SK-N-MC (cell line): ENCODE data around the gene TTLL5.

Source experiments
- DNase-seq: peaks from one replicate; pipeline ENCODE4 v3.0.0-alpha.2; 2011; ENCODE audit warnings: low read depth, low spot score
- H3K27ac ChIP-seq: fragments of 200-600 bp; sonication (generic); 2 replicates; pipeline ENCODE4 v1.5.1; 2016; ENCODE audit warnings: mixed run types
- H3K36me3 ChIP-seq: fragments of 200-600 bp; sonication (generic); 2 replicates; pipeline ENCODE4 v1.6.1; 2017; ENCODE audit warnings: antibody characterized with exemption, low read length, mixed read lengths; ENCODE audit not compliant: insufficient read depth
- H3K4me3 ChIP-seq: fragments of 200-600 bp; sonication (generic); 2 replicates; pipeline ENCODE4 v1.5.1; 2016
- H3K9ac ChIP-seq: fragments of 200-600 bp; sonication (generic); 2 replicates; pipeline ENCODE4 v1.8.0; 2017; ENCODE audit warnings: mixed run types, mixed read lengths; ENCODE audit not compliant: insufficient read length
- H3K9me3 ChIP-seq: fragments of 200-600 bp; sonication (generic); 2 replicates; pipeline ENCODE4 v1.6.1; 2017; ENCODE audit warnings: low read depth, mild to moderate bottlenecking, antibody characterized with exemption, low read length, moderate library complexity, mixed read lengths
- EZH2 ChIP-seq: fragments of 200-600 bp; sonication (generic); IDR thresholded peaks from one replicate; pipeline ENCODE4 v1.6.1; 2017; ENCODE audit warnings: antibody characterized with exemption
- FOXP2 ChIP-seq: optimal IDR thresholded peaks from 2 replicates; pipeline ENCODE3; 2011; ENCODE audit warnings: mild to moderate bottlenecking, moderate library complexity; ENCODE audit not compliant: insufficient read depth; ENCODE audit errors: extremely low read length, control extremely low read depth
- POLR2AphosphoS5 ChIP-seq: IDR thresholded peaks from 2 replicates; pipeline ENCODE4 v1.6.1; 2012; ENCODE audit warnings: mild to moderate bottlenecking, low read depth, low read length, borderline replicate concordance

TTLL5 gene

DNA sequence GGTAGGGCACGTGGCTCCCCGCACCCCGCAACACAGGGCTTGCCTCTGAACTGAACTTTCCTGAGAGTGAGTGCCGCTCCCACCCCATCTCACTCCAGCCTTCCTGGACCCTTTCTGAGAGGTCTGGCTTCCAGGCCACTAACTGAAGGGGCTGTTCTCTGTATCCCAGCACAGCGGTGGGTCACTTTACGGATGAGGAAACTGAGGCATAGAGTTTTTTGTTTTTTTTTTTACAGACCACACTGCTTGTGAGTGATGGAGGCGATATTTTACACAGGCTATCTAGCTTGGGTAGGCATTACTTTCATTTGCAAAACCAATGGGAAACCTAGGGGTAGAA, 321.9 kb downstream of the TTLL5 start:
- Histone ChIP-seq H3K4me3 (peak overlapping the region; percentile 94), H3K9ac (no peak overlapping the region), H3K36me3 (no peaks in the 10 kb centered on the region), H3K27ac (peak overlapping the region; percentile 64; the same call in 1 of the 2 replicates), H3K9me3 (no peaks in the 10 kb centered on the region)
- no peak for DNase-seq
- TF ChIP-seq EZH2, result no peak
- TF ChIP-seq FOXP2, result no peak
- no peak for TF ChIP-seq POLR2AphosphoS5

DNA sequence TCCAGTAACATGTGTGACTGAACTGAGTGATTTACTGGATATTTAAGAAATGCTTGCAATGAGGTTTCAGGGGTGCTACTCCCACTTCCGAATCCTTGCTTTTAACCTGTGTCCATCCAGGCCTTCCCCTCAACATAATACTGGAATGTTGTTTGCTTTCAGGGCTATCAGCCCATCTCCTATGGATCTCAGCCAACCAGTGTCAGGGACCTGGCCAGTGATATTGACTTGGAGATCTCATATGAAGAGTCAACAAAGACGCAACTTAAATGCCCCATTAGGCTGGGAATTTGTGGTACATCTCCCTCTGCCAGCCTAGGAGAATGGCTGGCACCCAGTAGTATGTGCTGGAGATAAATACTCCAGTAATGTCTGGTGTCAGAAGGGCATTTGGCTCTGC, 323.6 kb downstream of the TTLL5 start:
- no peak for DNase-seq
- TF ChIP-seq POLR2AphosphoS5 (no peak), EZH2 (no peak), FOXP2 (no peak)
- Histone ChIP-seq H3K27ac (peak overlapping the region; percentile 70), H3K9ac (no peak overlapping the region), H3K36me3 (no peaks in the 10 kb centered on the region; the same call in 1 of the 2 replicates), H3K4me3 (no peak overlapping the region; the same call in 1 of the 2 replicates), H3K9me3 (no peaks in the 10 kb centered on the region)

- H3K9me3 ChIP-seq, result no peaks in the 10 kb centered on the region
- peak within 1 kb of the TSS; percentile 70 for H3K27ac ChIP-seq
- no peak for DNase-seq
- peak within 1 kb of the TSS; percentile 94 for H3K4me3 ChIP-seq
- no peaks in the 10 kb centered on the region; the same call in 1 of the 2 replicates for H3K36me3 ChIP-seq
- no peak for TF ChIP-seq EZH2
- peak; percentile 62; the same call in 1 of the 2 replicates for TF ChIP-seq POLR2AphosphoS5
- H3K9ac ChIP-seq, result peak within 1 kb of the TSS; percentile 86
Measured at GRCh38 chr14:75985618-75986438, 324.8 kb downstream of the TTLL5 start, which contains the start of gene IFT43. IFT43 (plus strand) TSS chr14:75985763; CDS start chr14:75985787, 24 bp downstream.

DNA sequence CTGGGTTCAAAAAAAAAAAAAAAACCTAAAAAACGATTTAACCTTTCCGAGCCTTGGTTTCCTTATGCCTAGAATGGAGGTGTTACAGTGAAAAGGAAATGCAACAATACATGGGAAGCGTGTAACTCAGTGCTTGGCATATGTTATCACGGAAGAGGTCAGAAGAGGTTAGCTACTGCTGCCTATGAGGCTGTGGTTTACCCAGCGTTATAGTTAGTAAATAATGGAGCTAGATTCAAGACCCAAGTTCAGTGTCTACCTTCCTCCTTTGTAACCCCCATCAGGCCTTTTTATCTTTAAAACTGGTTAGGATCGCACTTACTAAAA, 325.4 kb downstream of the TTLL5 start:
- peak overlapping the region; percentile 94 for H3K4me3 ChIP-seq
- H3K9me3 ChIP-seq, result no peaks in the 10 kb centered on the region
- H3K36me3 ChIP-seq, result no peaks in the 10 kb centered on the region; the same call in 1 of the 2 replicates
- H3K27ac ChIP-seq, result no peak overlapping the region
- no peak for DNase-seq
- peak overlapping the region; percentile 86 for H3K9ac ChIP-seq
- TF ChIP-seq FOXP2 (no peak), EZH2 (no peak), POLR2AphosphoS5 (no peak)

GRCh38 chr14:75987201-75987970, 326.3 kb downstream of the TTLL5 start:
- H3K9me3 ChIP-seq, result no peaks in the 10 kb centered on the region
- no peak for DNase-seq
- TF ChIP-seq FOXP2 (no peak), EZH2 (no peak), POLR2AphosphoS5 (no peak)
- no peak overlapping the region for H3K9ac ChIP-seq
- no peak overlapping the region for H3K27ac ChIP-seq
- no peaks in the 10 kb centered on the region; the same call in 1 of the 2 replicates for H3K36me3 ChIP-seq
- no peak overlapping the region for H3K4me3 ChIP-seq

DNA sequence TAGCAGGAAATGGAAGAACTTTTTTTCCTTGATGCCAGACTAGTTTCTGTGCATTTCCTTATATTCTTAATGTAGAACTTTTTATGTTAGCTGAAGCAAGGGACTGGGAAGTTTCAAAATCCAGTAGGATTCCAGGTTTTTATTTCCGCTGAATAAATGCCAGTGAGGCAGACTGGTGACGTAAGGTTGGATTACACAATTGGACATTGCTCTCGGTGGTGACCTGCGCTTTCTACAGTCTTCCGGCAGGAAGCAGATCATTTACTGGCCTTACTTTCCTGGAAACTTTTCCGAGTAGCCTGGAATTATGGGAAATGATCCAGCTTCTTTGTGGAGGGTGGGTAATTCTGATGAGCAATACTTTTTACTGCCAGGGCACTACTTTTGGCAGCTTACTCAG, 328.1 kb downstream of the TTLL5 start:
- DNase-seq, result no peak
- H3K4me3 ChIP-seq, result no peak overlapping the region
- no peak for TF ChIP-seq FOXP2
- no peak overlapping the region for H3K9ac ChIP-seq
- H3K36me3 ChIP-seq, result no peaks in the 10 kb centered on the region; the same call in 1 of the 2 replicates
- H3K27ac ChIP-seq, result no peak overlapping the region
- no peaks in the 10 kb centered on the region for H3K9me3 ChIP-seq

DNA sequence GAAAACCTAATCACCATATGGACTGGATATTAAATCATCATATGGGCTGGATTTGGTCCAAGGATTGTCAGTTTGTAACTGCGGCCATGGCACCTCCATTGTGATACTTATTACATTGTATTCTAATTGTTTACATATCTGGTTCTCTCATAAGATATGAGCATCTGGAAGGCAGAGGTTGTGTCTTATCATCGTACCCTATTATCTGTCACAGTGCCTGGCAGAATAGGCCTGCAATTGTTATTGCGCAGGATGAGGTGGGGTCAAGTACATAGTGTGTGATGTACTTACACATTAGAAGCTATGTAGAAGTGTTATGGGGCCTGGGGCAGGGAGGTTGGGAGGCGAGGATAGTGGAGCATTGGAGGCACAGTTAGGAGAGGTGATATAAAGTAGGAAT, 329.3 kb downstream of the TTLL5 start:
- H3K27ac ChIP-seq, result no peak overlapping the region
- H3K36me3 ChIP-seq, result no peaks in the 10 kb centered on the region; the same call in 1 of the 2 replicates
- no peak overlapping the region for H3K9ac ChIP-seq
- H3K4me3 ChIP-seq, result no peak overlapping the region
- no peaks in the 10 kb centered on the region for H3K9me3 ChIP-seq
- no peak for DNase-seq
- TF ChIP-seq EZH2, result no peak
- no peak for TF ChIP-seq FOXP2
- TF ChIP-seq POLR2AphosphoS5, result no peak

DNA sequence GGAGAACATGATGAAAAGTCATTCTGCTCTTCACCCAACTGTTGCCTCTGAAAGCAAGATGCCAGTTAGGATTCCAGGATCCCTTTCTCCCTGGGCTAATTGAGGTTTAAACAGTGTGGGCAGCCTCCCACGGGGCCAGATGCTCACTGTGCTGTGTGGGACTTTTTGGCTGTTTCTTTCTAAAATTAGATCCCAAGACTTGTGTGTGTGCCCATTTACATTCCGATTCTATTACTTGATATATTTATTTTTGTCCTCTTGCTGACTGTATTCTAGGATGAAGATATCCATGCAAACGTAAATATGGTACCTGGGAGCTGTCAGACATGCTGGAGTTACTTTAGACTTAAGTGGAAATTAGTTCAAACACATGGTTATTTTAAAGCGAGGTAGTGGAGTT, 330.7 kb downstream of the TTLL5 start:
- Histone ChIP-seq H3K9ac (no peak overlapping the region), H3K27ac (no peak overlapping the region), H3K4me3 (no peak overlapping the region), H3K36me3 (peaks cover 10% of the 10 kb centered on the region; the same call in 1 of the 2 replicates), H3K9me3 (no peaks in the 10 kb centered on the region)
- no peak for TF ChIP-seq FOXP2
- no peak for TF ChIP-seq POLR2AphosphoS5
- TF ChIP-seq EZH2, result no peak
- DNase-seq, result no peak
